Cardiac atrium fibroblast (primary cell): Measurements from ENCODE around the gene CCNI. TPM values are rescaled to one million over a fixed set of nuclear protein-coding genes. Genes with fewer than 3 reads are reported as not detected.

ENCODE experiments used
- total RNA-seq: library from RNA; depleted of rRNA; stranded (reverse); fragments of >200 nt; gene quantifications from 2 replicates; pipeline ENCODE4 v1.2.3, GENCODE V29; 2015

Gene CCNI
- 108 and 186 TPM in 2 replicates for total RNA-seq

GRCh38 chr4:77075869-77076799 lies at the start of gene CCNI:
CCNI (minus strand) TSS chr4:77075989; CDS start chr4:77066362, 9,627 bp downstream.

Other genes starting within 250 kb of the CCNI start
- gene SOWAHB, start 177.8 kb downstream of the CCNI start, total RNA-seq = not detected in 2 replicates
- 132 and 160 TPM in 2 replicates for gene SEPTIN11, start 126.2 kb downstream of the CCNI start, total RNA-seq
- gene CCNG2, start 81.2 kb upstream of the CCNI start, total RNA-seq = 11.2 and 22.7 TPM in 2 replicates